Endodermal cell (in vitro differentiated cells): ENCODE measurements around the gene PARP12. TPM values are rescaled to one million over a fixed set of nuclear protein-coding genes. Genes with fewer than 3 reads are reported as not detected.
A peak's percentile ranks its signal among the peaks of the same experiment; 100 is the strongest.

Experiments used
- DNase-seq: peaks from one replicate; pipeline ENCODE4 v3.0.0-alpha.2; 2017
- H3K27ac ChIP-seq: 2 replicates; pipeline ENCODE4 v1.5.1; 2013; ENCODE audit warnings: mild to moderate bottlenecking, low read depth, low read length, moderate library complexity
- H3K27me3 ChIP-seq: 2 replicates; pipeline ENCODE4 v1.6.1; 2013; ENCODE audit warnings: mild to moderate bottlenecking, low read length, moderate library complexity; ENCODE audit not compliant: insufficient read depth, control insufficient read depth, poor library complexity, severe bottlenecking
- H3K36me3 ChIP-seq: 2 replicates; pipeline ENCODE4 v1.7.0; 2013; ENCODE audit warnings: mild to moderate bottlenecking, low read length, moderate library complexity; ENCODE audit not compliant: control insufficient read depth, insufficient read depth
- H3K4me1 ChIP-seq: one replicate; pipeline ENCODE4 v1.7.0; 2013; ENCODE audit warnings: low read length; ENCODE audit not compliant: control insufficient read depth, insufficient read depth
- H3K4me3 ChIP-seq: 2 replicates; pipeline ENCODE4 v1.5.1; 2013; ENCODE audit warnings: mild to moderate bottlenecking, low read length, moderate library complexity
- H3K9ac ChIP-seq: 2 replicates; pipeline ENCODE4 v1.6.1; 2013; ENCODE audit warnings: mild to moderate bottlenecking, low read length, moderate library complexity; ENCODE audit not compliant: poor library complexity, severe bottlenecking; ENCODE audit errors: extremely low read depth
- H3K9me3 ChIP-seq: 2 replicates; pipeline ENCODE4 v1.6.1; 2013; ENCODE audit warnings: mild to moderate bottlenecking, low read length, moderate library complexity; ENCODE audit not compliant: control insufficient read depth
- H3K27ac Mint-ChIP-seq: 2 replicates; pipeline ENCODE4 v1.8.0; 2020; ENCODE audit warnings: mixed read lengths
- H3K27me3 Mint-ChIP-seq: 2 replicates; pipeline ENCODE4 v1.8.0; 2021; ENCODE audit warnings: mild to moderate bottlenecking, mixed read lengths; ENCODE audit not compliant: insufficient read depth
- H3K36me3 Mint-ChIP-seq: 2 replicates; pipeline ENCODE4 v1.8.0; 2020; ENCODE audit warnings: low read depth, mixed read lengths
- H3K4me1 Mint-ChIP-seq: 2 replicates; pipeline ENCODE4 v1.8.0; 2020; ENCODE audit warnings: mixed read lengths
- H3K4me3 Mint-ChIP-seq: 2 replicates; pipeline ENCODE4 v1.8.0; 2020; ENCODE audit warnings: mild to moderate bottlenecking, moderate library complexity, mixed read lengths
- H3K9me3 Mint-ChIP-seq: 2 replicates; pipeline ENCODE4 v1.8.0; 2020; ENCODE audit warnings: mild to moderate bottlenecking, mixed read lengths
- WGBS, 2 experiments: methylation state at CpG; one replicate each; pipeline versions ENCODE4 v1.1.5 to v1.1.7; 2013; ENCODE audit warnings: missing lambda C conversion rate in 2 of 2, mixed read lengths in 1 of 2; ENCODE audit not compliant: insufficient coverage in 1 of 2, insufficient read length in 1 of 2; 5-methylcytosine and 5-hydroxymethylcytosine counted together
- total RNA-seq, 2 donors: library from RNA; stranded (reverse); fragmentation: NEBNext Ultra II Directional in 1 of 2; extraction: Animal tissue kit (Norgen Biotek cat#: 25700) in 1 of 2; gene quantifications; 2 replicates in 1 of 2; 3 replicates in 1 of 2; pipeline ENCODE4 v1.2.1, GENCODE V29; 2021
- TF ChIP-seq, protein P1 (sequence below): fragments of 200-600 bp; sonication (generic); conservative IDR thresholded peaks from 2 replicates; pipeline ENCODE4 v1.5.0; 2021; ENCODE audit warnings: antibody characterized with exemption, mild to moderate bottlenecking

Gene PARP12
- total RNA-seq, 2 donors from 2014 or later = 9.4 to 10.4 TPM

DNA sequence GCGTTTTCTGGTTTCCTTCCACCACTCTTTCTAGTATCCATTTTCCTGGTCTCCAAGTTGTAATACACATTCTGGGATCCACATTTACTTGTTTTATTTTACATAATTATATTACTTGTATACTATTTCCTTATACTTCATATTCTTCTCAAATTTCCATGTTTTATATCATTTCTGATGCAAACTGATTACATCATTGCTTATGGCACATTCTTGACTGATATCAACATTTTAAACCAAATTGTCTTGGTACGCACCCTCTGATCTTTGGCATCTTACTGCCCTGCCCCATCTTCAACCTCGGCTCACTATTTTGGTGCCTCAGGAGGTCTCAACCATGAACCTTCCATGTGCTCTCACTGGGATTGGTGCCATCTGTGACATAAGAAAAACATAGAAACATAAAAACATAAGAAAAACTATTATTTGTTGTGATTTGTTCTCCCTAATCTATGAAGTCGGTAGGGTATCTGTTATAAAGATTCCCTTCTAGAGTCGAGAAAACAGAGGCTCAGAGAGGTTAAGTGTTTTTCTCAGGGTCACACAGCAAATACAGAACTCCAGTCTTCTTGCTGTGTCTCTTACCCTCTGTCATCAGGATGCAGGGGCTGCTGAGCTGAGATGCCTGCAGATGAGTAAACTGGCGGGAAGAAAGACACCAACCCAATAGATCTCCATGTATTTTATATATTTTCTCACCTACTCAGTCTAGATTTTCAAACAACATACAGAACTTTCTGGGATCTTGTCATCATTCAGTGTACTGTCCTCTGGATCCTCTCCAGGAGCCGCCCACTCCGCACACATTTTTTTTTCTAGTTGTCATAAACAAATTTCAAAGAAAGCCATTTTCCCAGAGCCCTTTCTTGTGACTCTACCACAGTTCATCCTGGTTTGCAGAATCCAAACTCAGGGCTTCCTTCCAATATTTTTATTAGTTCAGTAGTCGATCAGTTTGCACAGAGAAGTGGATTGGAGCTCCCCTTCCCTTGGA, 79.5 kb downstream of the PARP12 start:
- Histone ChIP-seq H3K9me3 (no peaks in the 10 kb centered on the region), H3K4me3 (no peak overlapping the region), H3K9ac (no peak overlapping the region), H3K27ac (no peak overlapping the region), H3K36me3 (no peaks in the 10 kb centered on the region), H3K27me3 (no peaks in the 10 kb centered on the region), H3K4me1 (no peaks in the 10 kb centered on the region)
- no peak overlapping the region for H3K4me3 Mint-ChIP-seq
- DNase-seq = no peak
- no peak overlapping the region for H3K27ac Mint-ChIP-seq
- no peaks in the 10 kb centered on the region for H3K9me3 Mint-ChIP-seq
- TF ChIP-seq, protein P1, sequence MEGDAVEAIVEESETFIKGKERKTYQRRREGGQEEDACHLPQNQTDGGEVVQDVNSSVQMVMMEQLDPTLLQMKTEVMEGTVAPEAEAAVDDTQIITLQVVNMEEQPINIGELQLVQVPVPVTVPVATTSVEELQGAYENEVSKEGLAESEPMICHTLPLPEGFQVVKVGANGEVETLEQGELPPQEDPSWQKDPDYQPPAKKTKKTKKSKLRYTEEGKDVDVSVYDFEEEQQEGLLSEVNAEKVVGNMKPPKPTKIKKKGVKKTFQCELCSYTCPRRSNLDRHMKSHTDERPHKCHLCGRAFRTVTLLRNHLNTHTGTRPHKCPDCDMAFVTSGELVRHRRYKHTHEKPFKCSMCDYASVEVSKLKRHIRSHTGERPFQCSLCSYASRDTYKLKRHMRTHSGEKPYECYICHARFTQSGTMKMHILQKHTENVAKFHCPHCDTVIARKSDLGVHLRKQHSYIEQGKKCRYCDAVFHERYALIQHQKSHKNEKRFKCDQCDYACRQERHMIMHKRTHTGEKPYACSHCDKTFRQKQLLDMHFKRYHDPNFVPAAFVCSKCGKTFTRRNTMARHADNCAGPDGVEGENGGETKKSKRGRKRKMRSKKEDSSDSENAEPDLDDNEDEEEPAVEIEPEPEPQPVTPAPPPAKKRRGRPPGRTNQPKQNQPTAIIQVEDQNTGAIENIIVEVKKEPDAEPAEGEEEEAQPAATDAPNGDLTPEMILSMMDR = no peak
- 88 to 93% methylated on average over 7 to 9 of the region's 9 CpGs for WGBS, 2 experiments
- peaks cover under 1% of the 10 kb centered on the region for H3K27me3 Mint-ChIP-seq
- H3K4me1 Mint-ChIP-seq = peaks cover 13% of the 10 kb centered on the region
- no peaks in the 10 kb centered on the region for H3K36me3 Mint-ChIP-seq

- 85 to 100% methylated on average over 2 to 5 of the region's 5 CpGs for WGBS, 2 experiments
- Histone ChIP-seq H3K9me3 (no peaks in the 10 kb centered on the region), H3K36me3 (no peaks in the 10 kb centered on the region), H3K9ac (no peak overlapping the region), H3K4me1 (peaks cover 1% of the 10 kb centered on the region), H3K27me3 (no peaks in the 10 kb centered on the region), H3K4me3 (no peak overlapping the region), H3K27ac (peak overlapping the region; percentile 61)
- Mint-ChIP-seq H3K9me3 (no peaks in the 10 kb centered on the region), H3K4me1 (peaks cover 21% of the 10 kb centered on the region), H3K36me3 (no peaks in the 10 kb centered on the region), H3K27me3 (no peaks in the 10 kb centered on the region), H3K4me3 (no peak overlapping the region), H3K27ac (no peak overlapping the region)
- TF ChIP-seq, protein P1 = no peak
- DNase-seq = no peak
Observed at GRCh38 chr7:139981511-139981895, 81.2 kb downstream of the PARP12 start.

DNA sequence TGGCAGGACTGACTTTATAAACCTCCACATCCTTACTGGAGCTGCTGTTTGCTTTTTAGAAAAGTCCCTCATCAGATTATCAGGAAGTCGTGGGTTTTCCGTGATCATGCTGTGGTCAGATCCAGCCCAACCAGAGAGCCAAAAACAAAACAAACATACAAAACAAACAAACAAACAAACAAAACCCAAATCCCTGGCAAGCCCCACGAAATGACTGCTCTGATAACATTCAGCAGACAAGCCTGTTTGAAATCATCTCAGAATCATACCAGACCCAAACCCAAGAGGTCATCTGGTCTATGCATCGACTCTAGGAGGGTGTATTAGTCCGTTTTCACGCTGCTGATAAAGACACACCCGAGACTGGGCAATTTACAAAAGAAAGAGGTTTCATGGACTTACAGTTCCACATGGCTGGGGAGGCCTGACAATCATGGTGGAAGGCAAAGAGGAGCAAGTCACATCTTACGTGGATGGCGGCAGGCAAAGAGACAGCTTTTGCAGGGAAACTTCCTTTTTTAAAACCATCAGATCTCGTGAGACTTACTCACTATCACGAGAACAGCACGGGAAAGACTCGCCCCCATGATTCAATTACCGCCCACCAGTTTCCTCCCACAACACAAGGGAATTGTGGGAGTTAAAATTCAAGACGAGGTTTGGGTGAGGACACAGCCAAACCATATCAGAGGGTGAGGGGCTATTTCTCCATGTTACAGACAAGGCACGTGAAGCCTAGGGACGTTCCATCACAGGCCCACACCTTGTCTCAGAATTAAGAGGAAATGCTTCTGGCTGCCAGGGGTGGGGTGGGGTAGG, 85.7 kb downstream of the PARP12 start:
- WGBS, 2 experiments = 95 to 96% methylated on average over 6 to 17 of the region's 17 CpGs
- Mint-ChIP-seq H3K36me3 (no peaks in the 10 kb centered on the region), H3K9me3 (no peaks in the 10 kb centered on the region), H3K4me3 (no peak overlapping the region), H3K4me1 (peaks cover 34% of the 10 kb centered on the region), H3K27ac (no peak overlapping the region), H3K27me3 (no peaks in the 10 kb centered on the region)
- DNase-seq = peak; percentile 36
- H3K9ac ChIP-seq = no peak overlapping the region
- H3K36me3 ChIP-seq = no peaks in the 10 kb centered on the region
- H3K9me3 ChIP-seq = no peaks in the 10 kb centered on the region
- H3K27me3 ChIP-seq = no peaks in the 10 kb centered on the region
- TF ChIP-seq, protein P1 = no peak
- H3K4me1 ChIP-seq = peaks cover 21% of the 10 kb centered on the region
- H3K4me3 ChIP-seq = no peak overlapping the region
- no peak overlapping the region for H3K27ac ChIP-seq
